ENCODE results near the gene CTBP1. TPM values are rescaled to one million over a fixed set of nuclear protein-coding genes. Genes with fewer than 3 reads are reported as not detected.

CTBP1 gene
- total RNA-seq, 1 experiment from 2014 or later = 223 TPM

GRCh38 chr4:1253831-1254230 is 4.9 kb upstream of the CTBP1 start:
- Histone ChIP-seq H3F3A (ENCODE audit: low read length, unreplicated experiment) (no peaks in the 10 kb centered on the region), H4K20me1 (ENCODE audit: low read length) (no peaks in the 10 kb centered on the region), H3K4me2 (ENCODE audit: low read length) (no peak overlapping the region), H3K36me3 (ENCODE audit: low read depth, low read length) (no peaks in the 10 kb centered on the region), H2AFZ (ENCODE audit: low read length) (no peak overlapping the region), H3K27me3 (ENCODE audit: low read length) (no peaks in the 10 kb centered on the region), H3K27ac (ENCODE audit: low read length) (no peak overlapping the region), H3K4me3 (ENCODE audit: low read length) (no peak overlapping the region), H3K9me3 (ENCODE audit: low read length) (no peaks in the 10 kb centered on the region), H3K4me1 (ENCODE audit: insufficient read depth, low read length) (peaks cover 7% of the 10 kb centered on the region; the same call in 1 of the 2 replicates), H3K9me2 (replicated peaks; ENCODE audit: low read length) (no peaks in the 10 kb centered on the region), H3K9ac (ENCODE audit: low read length) (no peak overlapping the region), H3K79me2 (ENCODE audit: low read length) (peaks cover 11% of the 10 kb centered on the region)
- POLR2A ChIA-PET (ENCODE audit: unreplicated experiment) = no interaction called here
- no TSS peak for BruUV-seq (replicated peaks)
- ATAC-seq = no peak
- DNase-seq = no peak
- CTCF ChIA-PET = no interaction called here
- TF ChIP-seq, protein P1, sequence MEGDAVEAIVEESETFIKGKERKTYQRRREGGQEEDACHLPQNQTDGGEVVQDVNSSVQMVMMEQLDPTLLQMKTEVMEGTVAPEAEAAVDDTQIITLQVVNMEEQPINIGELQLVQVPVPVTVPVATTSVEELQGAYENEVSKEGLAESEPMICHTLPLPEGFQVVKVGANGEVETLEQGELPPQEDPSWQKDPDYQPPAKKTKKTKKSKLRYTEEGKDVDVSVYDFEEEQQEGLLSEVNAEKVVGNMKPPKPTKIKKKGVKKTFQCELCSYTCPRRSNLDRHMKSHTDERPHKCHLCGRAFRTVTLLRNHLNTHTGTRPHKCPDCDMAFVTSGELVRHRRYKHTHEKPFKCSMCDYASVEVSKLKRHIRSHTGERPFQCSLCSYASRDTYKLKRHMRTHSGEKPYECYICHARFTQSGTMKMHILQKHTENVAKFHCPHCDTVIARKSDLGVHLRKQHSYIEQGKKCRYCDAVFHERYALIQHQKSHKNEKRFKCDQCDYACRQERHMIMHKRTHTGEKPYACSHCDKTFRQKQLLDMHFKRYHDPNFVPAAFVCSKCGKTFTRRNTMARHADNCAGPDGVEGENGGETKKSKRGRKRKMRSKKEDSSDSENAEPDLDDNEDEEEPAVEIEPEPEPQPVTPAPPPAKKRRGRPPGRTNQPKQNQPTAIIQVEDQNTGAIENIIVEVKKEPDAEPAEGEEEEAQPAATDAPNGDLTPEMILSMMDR (conservative IDR thresholded peaks at IDR 0.05; ENCODE audit: low read depth, low read length) = no peak
- intact Hi-C loops (cut with micrococcal nuclease) = no loop called here

GRCh38 chr4:1252928-1253492 is 4.1 kb upstream of the CTBP1 start:
- no peaks in the 10 kb centered on the region for H3F3A ChIP-seq (ENCODE audit: low read length, unreplicated experiment)
- H3K9me2 ChIP-seq (replicated peaks; ENCODE audit: low read length) = no peaks in the 10 kb centered on the region
- peaks cover 12% of the 10 kb centered on the region for H3K79me2 ChIP-seq (ENCODE audit: low read length)
- BruUV-seq (replicated peaks) = no TSS peak
- H4K20me1 ChIP-seq (ENCODE audit: low read length) = no peaks in the 10 kb centered on the region
- ChIA-PET POLR2A (ENCODE audit: unreplicated experiment) (no interaction called here), CTCF (no interaction called here)
- TF ChIP-seq, protein P1 (conservative IDR thresholded peaks at IDR 0.05; ENCODE audit: low read depth, low read length) = no peak
- TF ChIP-seq EZH2phosphoT487 (IDR thresholded peaks at IDR 0.05; ENCODE audit: borderline replicate concordance, low read length) (no peak), EZH2 (IDR thresholded peaks at IDR 0.05; ENCODE audit: low read length, unreplicated experiment) (no peak)
- peaks cover 7% of the 10 kb centered on the region; the same call in 1 of the 2 replicates for H3K4me1 ChIP-seq (ENCODE audit: insufficient read depth, low read length)
- H3K27me3 ChIP-seq (ENCODE audit: low read length) = no peaks in the 10 kb centered on the region
- H2AFZ ChIP-seq (ENCODE audit: low read length) = no peak overlapping the region
- H3K27ac ChIP-seq (ENCODE audit: low read length) = no peak overlapping the region
- H3K4me2 ChIP-seq (ENCODE audit: low read length) = no peak overlapping the region
- H3K4me3 ChIP-seq (ENCODE audit: low read length) = no peak overlapping the region
- ATAC-seq (no peak), DNase-seq (no peak)
- no peaks in the 10 kb centered on the region for H3K36me3 ChIP-seq (ENCODE audit: low read depth, low read length)
- no peak overlapping the region for H3K9ac ChIP-seq (ENCODE audit: low read length)
- intact Hi-C loops (cut with micrococcal nuclease) = no loop called here
- no peaks in the 10 kb centered on the region for H3K9me3 ChIP-seq (ENCODE audit: low read length)

GRCh38 chr4:1251773-1252066 is 2.8 kb upstream of the CTBP1 start:
- intact Hi-C loops (cut with micrococcal nuclease) = no loop called here
- H3K36me3 ChIP-seq (ENCODE audit: low read depth, low read length) = no peaks in the 10 kb centered on the region
- no peaks in the 10 kb centered on the region for H3F3A ChIP-seq (ENCODE audit: low read length, unreplicated experiment)
- H3K79me2 ChIP-seq (ENCODE audit: low read length) = peaks cover 25% of the 10 kb centered on the region
- no TSS peak for BruUV-seq (replicated peaks)
- H3K4me1 ChIP-seq (ENCODE audit: insufficient read depth, low read length) = peaks cover 12% of the 10 kb centered on the region
- H3K4me2 ChIP-seq (ENCODE audit: low read length) = no peak overlapping the region
- H3K27ac ChIP-seq (ENCODE audit: low read length) = no peak overlapping the region
- no peak overlapping the region for H2AFZ ChIP-seq (ENCODE audit: low read length)
- POLR2A ChIA-PET (ENCODE audit: unreplicated experiment) = no interaction called here
- no peaks in the 10 kb centered on the region for H4K20me1 ChIP-seq (ENCODE audit: low read length)
- CTCF ChIA-PET = no interaction called here
- ATAC-seq = no peak
- H3K27me3 ChIP-seq (ENCODE audit: low read length) = no peaks in the 10 kb centered on the region
- no peaks in the 10 kb centered on the region for H3K9me3 ChIP-seq (ENCODE audit: low read length)
- H3K4me3 ChIP-seq (ENCODE audit: low read length) = no peak overlapping the region
- H3K9me2 ChIP-seq (replicated peaks; ENCODE audit: low read length) = no peaks in the 10 kb centered on the region
- DNase-seq = no peak
- TF ChIP-seq, protein P1 (conservative IDR thresholded peaks at IDR 0.05; ENCODE audit: low read depth, low read length) = no peak
- TF ChIP-seq EZH2phosphoT487 (IDR thresholded peaks at IDR 0.05; ENCODE audit: borderline replicate concordance, low read length) = no peak
- TF ChIP-seq EZH2 (IDR thresholded peaks at IDR 0.05; ENCODE audit: low read length, unreplicated experiment) = no peak
- no peak overlapping the region for H3K9ac ChIP-seq (ENCODE audit: low read length)

Measured in PC-3 (cell line).